ENCODE results near the gene BPIFB6. TPM values are rescaled to one million over a fixed set of nuclear protein-coding genes. Genes with fewer than 3 reads are reported as not detected.

The BPIFB6 gene
- not detected for polyA plus RNA-seq (ENCODE audit: insufficient read length)

- DNase-seq (ENCODE audit: low read depth) = no peak
Observed at GRCh38 chr20:33031531-33031930, at the start of gene BPIFB6. BPIFB6 (plus strand) TSS chr20:33031648; CDS start chr20:33031648, 0 bp downstream.

- DNase-seq (ENCODE audit: low read depth) = no peak
Observed at GRCh38 chr20:32982617-32983458, 48.6 kb upstream of the BPIFB6 start.

- DNase-seq (ENCODE audit: low read depth) = no peak
Observed at GRCh38 chr20:32983459-32984112, 47.9 kb upstream of the BPIFB6 start.

- no peak for DNase-seq (ENCODE audit: low read depth)
Observed at GRCh38 chr20:32984196-32984595, 47.3 kb upstream of the BPIFB6 start.

GRCh38 chr20:32984631-32985354 lies 46.7 kb upstream of the BPIFB6 start:
- DNase-seq (ENCODE audit: low read depth) = no peak

- DNase-seq (ENCODE audit: low read depth) = no peak
Observed at GRCh38 chr20:32985596-32985995, 45.9 kb upstream of the BPIFB6 start.

GRCh38 chr20:32986331-32986966 lies 45.0 kb upstream of the BPIFB6 start:
- DNase-seq (ENCODE audit: low read depth) = no peak

GRCh38 chr20:32987044-32987825 lies 44.2 kb upstream of the BPIFB6 start:
- DNase-seq (ENCODE audit: low read depth) = no peak

GRCh38 chr20:32988008-32988407 lies 43.4 kb upstream of the BPIFB6 start:
- no peak for DNase-seq (ENCODE audit: low read depth)

GRCh38 chr20:32989507-32990283 lies 41.8 kb upstream of the BPIFB6 start:
- no peak for DNase-seq (ENCODE audit: low read depth)

- DNase-seq (ENCODE audit: low read depth) = no peak
Observed at GRCh38 chr20:32990426-32990825, 41.0 kb upstream of the BPIFB6 start.

- DNase-seq (ENCODE audit: low read depth) = no peak
Observed at GRCh38 chr20:32991383-32991782, 40.1 kb upstream of the BPIFB6 start.

GRCh38 chr20:32991792-32992641 lies 39.4 kb upstream of the BPIFB6 start:
- no peak for DNase-seq (ENCODE audit: low read depth)

GRCh38 chr20:32993496-32994050 lies 37.9 kb upstream of the BPIFB6 start:
- DNase-seq (ENCODE audit: low read depth) = no peak

GRCh38 chr20:32995802-32996201 lies 35.6 kb upstream of the BPIFB6 start:
- DNase-seq (ENCODE audit: low read depth) = no peak

GRCh38 chr20:32997431-32997830 lies 34.0 kb upstream of the BPIFB6 start:
- no peak for DNase-seq (ENCODE audit: low read depth)

GRCh38 chr20:32999603-33000250 lies 31.7 kb upstream of the BPIFB6 start:
- DNase-seq (ENCODE audit: low read depth) = peak; percentile 8

- DNase-seq (ENCODE audit: low read depth) = no peak
Observed at GRCh38 chr20:33000802-33001466, 30.5 kb upstream of the BPIFB6 start.

Data from forelimb muscle (tissue), 1 donor.